Mesenchymal stem cell (in vitro differentiated cells and primary cell): ENCODE results near the gene MLXIP.

Source experiments
- DNase-seq: peaks from one replicate; pipeline ENCODE4 v3.0.0-alpha.2; 2013
- H2AFZ ChIP-seq: one replicate; pipeline ENCODE4 v1.6.1; 2013; ENCODE audit warnings: low read depth, mild to moderate bottlenecking, control low read depth, inconsistent platforms, low read length, moderate library complexity
- H2AK5ac ChIP-seq: 2 replicates; pipeline ENCODE4 v1.6.1; 2013; ENCODE audit warnings: low read length, moderate library complexity, mild to moderate bottlenecking, inconsistent platforms; ENCODE audit not compliant: severe bottlenecking
- H2BK120ac ChIP-seq: one replicate; pipeline ENCODE4 v1.6.1; 2013; ENCODE audit warnings: low read depth, mild to moderate bottlenecking, inconsistent platforms, low read length, moderate library complexity
- H2BK12ac ChIP-seq, 2 experiments: one replicate each; pipeline ENCODE4 v1.6.1; 2013; ENCODE audit warnings: inconsistent platforms in 2 of 2, low read length in 2 of 2, mild to moderate bottlenecking in 2 of 2, moderate library complexity in 2 of 2, control low read depth in 1 of 2
- H2BK15ac ChIP-seq: one replicate; pipeline ENCODE4 v1.6.1; 2013; ENCODE audit warnings: mild to moderate bottlenecking, low read depth, inconsistent platforms; ENCODE audit not compliant: poor library complexity, severe bottlenecking
- H2BK5ac ChIP-seq: 2 replicates; pipeline ENCODE4 v1.6.1; 2013; ENCODE audit warnings: low read depth, mild to moderate bottlenecking, low read length, control low read depth, inconsistent platforms; ENCODE audit not compliant: poor library complexity, severe bottlenecking
- H3K14ac ChIP-seq, 2 experiments: one replicate each; pipeline ENCODE4 v1.6.1; 2013; ENCODE audit warnings: inconsistent platforms in 2 of 2, low read length in 2 of 2, control low read depth in 1 of 2, mild to moderate bottlenecking in 1 of 2, moderate library complexity in 1 of 2
- H3K18ac ChIP-seq, 2 experiments: one replicate each; pipeline ENCODE4 v1.6.1; 2013; ENCODE audit warnings: inconsistent platforms in 2 of 2, low read length in 2 of 2, control low read depth in 1 of 2, low read depth in 1 of 2, mild to moderate bottlenecking in 1 of 2
- H3K23ac ChIP-seq, 2 experiments: one replicate each; pipeline ENCODE4 v1.6.1; 2013; ENCODE audit warnings: inconsistent platforms in 2 of 2, low read length in 2 of 2, mild to moderate bottlenecking in 2 of 2, moderate library complexity in 2 of 2, control low read depth in 1 of 2
- H3K27ac ChIP-seq: 2 replicates; pipeline ENCODE4 v1.5.1; 2013; ENCODE audit warnings: mild to moderate bottlenecking, moderate library complexity, low read length, control low read depth, inconsistent platforms; ENCODE audit not compliant: poor library complexity, severe bottlenecking
- H3K27me3 ChIP-seq, 2 experiments: 2 replicates each; pipeline versions ENCODE4 v1.6.1 to v1.7.0; 2013; ENCODE audit warnings: low read length in 2 of 2, mild to moderate bottlenecking in 2 of 2, moderate library complexity in 2 of 2, control low read depth in 1 of 2, inconsistent platforms in 1 of 2; ENCODE audit not compliant: control insufficient read depth in 1 of 2, insufficient read depth in 1 of 2
- H3K36me3 ChIP-seq, 2 experiments: 2 replicates each; pipeline versions ENCODE4 v1.6.1 to v1.7.0; 2013; ENCODE audit warnings: low read length in 2 of 2, control low read depth in 1 of 2, inconsistent platforms in 1 of 2, low read depth in 1 of 2, mild to moderate bottlenecking in 1 of 2; ENCODE audit not compliant: insufficient read depth in 2 of 2, control insufficient read depth in 1 of 2
- H3K4ac ChIP-seq, 2 experiments: one replicate each; pipeline ENCODE4 v1.6.1; 2013; ENCODE audit warnings: inconsistent platforms in 2 of 2, low read length in 2 of 2, mild to moderate bottlenecking in 2 of 2, moderate library complexity in 2 of 2, control low read depth in 1 of 2, low read depth in 1 of 2
- H3K4me1 ChIP-seq: 2 replicates; pipeline ENCODE4 v1.6.1; 2013; ENCODE audit warnings: low read depth, low read length, control low read depth; ENCODE audit not compliant: control insufficient read depth, insufficient read depth
- H3K4me2 ChIP-seq: 2 replicates; pipeline ENCODE4 v1.6.1; 2013; ENCODE audit warnings: low read length, mild to moderate bottlenecking, inconsistent platforms; ENCODE audit not compliant: poor library complexity, severe bottlenecking
- H3K4me3 ChIP-seq, 2 experiments: 2 replicates each; pipeline versions ENCODE4 v1.5.1 to v1.7.0; 2013; ENCODE audit warnings: low read length in 2 of 2, mild to moderate bottlenecking in 2 of 2, control low read depth in 1 of 2, low read depth in 1 of 2; ENCODE audit not compliant: insufficient read depth in 1 of 2
- H3K79me1 ChIP-seq: replicated peaks from 2 replicates; pipeline ENCODE4 v1.6.1; 2013; ENCODE audit warnings: mild to moderate bottlenecking, control low read depth, low read length, inconsistent platforms; ENCODE audit not compliant: poor library complexity, severe bottlenecking
- H3K9ac ChIP-seq: 2 replicates; pipeline ENCODE4 v1.7.0; 2013; ENCODE audit warnings: mild to moderate bottlenecking, low read length, moderate library complexity
- H3K9me3 ChIP-seq: 2 replicates; pipeline ENCODE4 v1.7.0; 2013; ENCODE audit warnings: mild to moderate bottlenecking, low read length; ENCODE audit not compliant: control insufficient read depth
- H4K8ac ChIP-seq: one replicate; pipeline ENCODE4 v1.6.1; 2013; ENCODE audit warnings: inconsistent platforms, mild to moderate bottlenecking, low read length, moderate library complexity
- H4K91ac ChIP-seq: one replicate; pipeline ENCODE4 v1.6.1; 2013; ENCODE audit warnings: mild to moderate bottlenecking, low read length, inconsistent platforms
- WGBS: methylation state at CpG from one replicate; pipeline ENCODE4 v1.1.7; 2013; ENCODE audit warnings: mixed read lengths; 5-methylcytosine and 5-hydroxymethylcytosine counted together

The MLXIP gene

GRCh38 chr12:122138181-122138580 is 59.6 kb downstream of the MLXIP start:
- Histone ChIP-seq H3K79me1 (peaks cover 5% of the 10 kb centered on the region), H2BK5ac (no peak overlapping the region), H3K4ac (no peak overlapping the region), H4K91ac (no peak overlapping the region), H3K4me1 (no peaks in the 10 kb centered on the region), H3K4me3 (no peak overlapping the region), H2AK5ac (no peak overlapping the region), H3K27me3 (no peaks in the 10 kb centered on the region), H3K23ac (no peak overlapping the region), H4K8ac (no peak overlapping the region), H3K27ac (no peak overlapping the region), H2AFZ (no peak overlapping the region), H3K36me3 (peaks cover 81% of the 10 kb centered on the region in 2 experiments), H3K18ac (no peak overlapping the region), H2BK15ac (no peak overlapping the region), H2BK120ac (no peak overlapping the region), H3K9ac (no peak overlapping the region), H3K14ac (no peak overlapping the region), H2BK12ac (no peak overlapping the region), H3K4me2 (no peak overlapping the region), H3K9me3 (no peaks in the 10 kb centered on the region)
- 97% methylated on average over 11 of the region's 11 CpGs for WGBS
- DNase-seq = no peak

- no peak overlapping the region for H2BK15ac ChIP-seq
- H3K14ac ChIP-seq = no peak overlapping the region
- no peak overlapping the region for H2BK5ac ChIP-seq
- no peak overlapping the region for H3K18ac ChIP-seq
- H4K8ac ChIP-seq = no peak overlapping the region
- no peaks in the 10 kb centered on the region for H3K9me3 ChIP-seq
- no peak overlapping the region for H2BK120ac ChIP-seq
- no peak overlapping the region for H3K4me2 ChIP-seq
- peaks cover 80 to 81% of the 10 kb centered on the region in 2 experiments for H3K36me3 ChIP-seq
- H3K27me3 ChIP-seq = no peaks in the 10 kb centered on the region
- no peak overlapping the region for H4K91ac ChIP-seq
- no peak overlapping the region for H3K4ac ChIP-seq
- H3K4me1 ChIP-seq = no peaks in the 10 kb centered on the region
- WGBS = 98% methylated on average over 11 of the region's 11 CpGs
- H3K23ac ChIP-seq = no peak overlapping the region
- no peak overlapping the region for H3K9ac ChIP-seq
- H3K4me3 ChIP-seq = no peak overlapping the region
- H3K79me1 ChIP-seq = peaks cover 5% of the 10 kb centered on the region
- H2AFZ ChIP-seq = no peak overlapping the region
- DNase-seq = no peak
- no peak overlapping the region for H2BK12ac ChIP-seq
- H2AK5ac ChIP-seq = no peak overlapping the region
- no peak overlapping the region for H3K27ac ChIP-seq
Observed at GRCh38 chr12:122138616-122139015, 60.1 kb downstream of the MLXIP start.

GRCh38 chr12:122139266-122139665 is 60.7 kb downstream of the MLXIP start:
- Histone ChIP-seq H2BK15ac (no peak overlapping the region), H3K14ac (no peak overlapping the region), H3K36me3 (peaks cover 80 to 82% of the 10 kb centered on the region in 2 experiments), H3K4me3 (no peak overlapping the region), H2AK5ac (no peak overlapping the region), H4K8ac (no peak overlapping the region), H3K27me3 (no peaks in the 10 kb centered on the region), H4K91ac (no peak overlapping the region), H3K9ac (no peak overlapping the region), H3K23ac (no peak overlapping the region), H3K18ac (no peak overlapping the region), H3K4ac (no peak overlapping the region), H3K9me3 (no peaks in the 10 kb centered on the region), H3K4me1 (no peaks in the 10 kb centered on the region), H2BK5ac (no peak overlapping the region), H3K4me2 (no peak overlapping the region), H3K79me1 (peaks cover 2% of the 10 kb centered on the region), H3K27ac (no peak overlapping the region), H2BK12ac (no peak overlapping the region), H2BK120ac (no peak overlapping the region), H2AFZ (no peak overlapping the region)
- 96% methylated on average over 15 of the region's 15 CpGs for WGBS
- no peak for DNase-seq

GRCh38 chr12:122139941-122140340 is 61.4 kb downstream of the MLXIP start:
- Histone ChIP-seq H3K79me1 (peaks cover 2% of the 10 kb centered on the region), H3K9me3 (no peaks in the 10 kb centered on the region), H3K27me3 (no peaks in the 10 kb centered on the region), H2BK15ac (no peak overlapping the region), H3K36me3 (peaks cover 77 to 84% of the 10 kb centered on the region in 2 experiments), H3K9ac (no peak overlapping the region), H3K23ac (no peak overlapping the region), H3K4me2 (no peak overlapping the region), H2AFZ (no peak overlapping the region), H2BK120ac (no peak overlapping the region), H3K18ac (no peak overlapping the region), H3K4ac (no peak overlapping the region), H3K27ac (no peak overlapping the region), H2AK5ac (no peak overlapping the region), H3K14ac (no peak overlapping the region), H4K8ac (no peak overlapping the region), H2BK12ac (no peak overlapping the region), H3K4me1 (no peaks in the 10 kb centered on the region), H3K4me3 (no peak overlapping the region), H4K91ac (no peak overlapping the region), H2BK5ac (no peak overlapping the region)
- DNase-seq = no peak
- WGBS = 92% methylated on average over 7 of the region's 8 CpGs
